NCI-H2107 treated with DMSO at 0.1 percent for 48 hours (cell line): ENCODE results near the gene TBC1D8B.
A peak's percentile ranks its signal among the peaks of the same experiment; 100 is the strongest.
"Not testable (repeated sequence)": the region's sequence is repeated elsewhere in the genome, so short reads cannot be mapped to it uniquely, and the experiment has no call there.

Experiments
- DNase-seq: peaks from one replicate; lab custom pipeline; 2025; ENCODE audit not compliant: unreplicated experiment; lab: John Stamatoyannopoulos, UW

The TBC1D8B gene

DNA sequence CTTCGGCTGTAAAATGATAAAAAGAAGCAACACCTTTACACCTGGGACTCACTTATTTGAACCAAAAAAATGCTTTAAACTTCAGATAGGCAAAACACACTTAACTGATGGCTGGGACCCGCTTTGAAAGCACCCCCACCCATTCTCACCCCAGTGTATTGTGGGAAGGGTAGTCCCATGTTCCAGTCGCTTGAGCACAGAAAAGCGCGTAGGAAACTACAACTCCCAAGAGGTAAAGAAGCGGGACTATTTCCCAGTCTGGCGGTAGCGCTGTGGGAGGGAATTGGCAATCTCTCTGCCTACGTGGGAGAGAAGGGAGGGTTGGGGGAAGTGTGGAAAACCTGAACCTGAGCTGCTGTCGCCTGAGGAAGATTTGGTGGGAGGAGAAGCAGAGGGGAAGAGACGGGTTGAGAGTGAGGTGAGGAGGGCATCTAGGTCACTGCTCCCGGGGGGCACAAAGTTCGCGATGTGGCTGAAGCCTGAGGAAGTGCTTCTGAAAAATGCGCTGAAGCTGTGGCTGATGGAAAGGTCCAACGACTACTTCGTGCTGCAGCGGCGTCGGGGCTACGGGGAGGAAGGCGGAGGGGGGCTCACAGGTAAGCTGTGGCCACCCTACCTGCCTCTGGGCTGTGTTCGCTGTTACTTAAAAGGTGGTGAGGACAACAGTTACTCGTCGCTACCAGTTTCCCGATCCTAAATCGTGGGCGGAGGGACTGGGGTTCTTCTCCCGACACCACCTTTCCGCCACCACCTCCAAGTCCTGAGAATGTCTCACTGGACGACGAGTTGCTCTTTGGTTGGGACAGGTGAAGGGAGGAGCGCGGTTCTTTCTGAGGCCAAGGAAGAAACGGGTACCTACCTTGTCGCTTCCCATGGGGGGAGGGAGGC, at the start of gene TBC1D8B:
TBC1D8B (plus strand) TSS at position 286 of the 888 bp plus-strand sequence; CDS start at position 467, 181 bp downstream.
- peak; percentile 35 for DNase-seq

GRCh38 chrX:106769288-106769687, 33.2 kb upstream of the TBC1D8B start:
- not testable (repeated sequence) for DNase-seq

- no peak for DNase-seq
These were observed 27.5 kb upstream of the TBC1D8B start for GRCh38 chrX:106774981-106775380.

GRCh38 chrX:106780264-106780663, 22.2 kb upstream of the TBC1D8B start:
- no peak for DNase-seq

DNA sequence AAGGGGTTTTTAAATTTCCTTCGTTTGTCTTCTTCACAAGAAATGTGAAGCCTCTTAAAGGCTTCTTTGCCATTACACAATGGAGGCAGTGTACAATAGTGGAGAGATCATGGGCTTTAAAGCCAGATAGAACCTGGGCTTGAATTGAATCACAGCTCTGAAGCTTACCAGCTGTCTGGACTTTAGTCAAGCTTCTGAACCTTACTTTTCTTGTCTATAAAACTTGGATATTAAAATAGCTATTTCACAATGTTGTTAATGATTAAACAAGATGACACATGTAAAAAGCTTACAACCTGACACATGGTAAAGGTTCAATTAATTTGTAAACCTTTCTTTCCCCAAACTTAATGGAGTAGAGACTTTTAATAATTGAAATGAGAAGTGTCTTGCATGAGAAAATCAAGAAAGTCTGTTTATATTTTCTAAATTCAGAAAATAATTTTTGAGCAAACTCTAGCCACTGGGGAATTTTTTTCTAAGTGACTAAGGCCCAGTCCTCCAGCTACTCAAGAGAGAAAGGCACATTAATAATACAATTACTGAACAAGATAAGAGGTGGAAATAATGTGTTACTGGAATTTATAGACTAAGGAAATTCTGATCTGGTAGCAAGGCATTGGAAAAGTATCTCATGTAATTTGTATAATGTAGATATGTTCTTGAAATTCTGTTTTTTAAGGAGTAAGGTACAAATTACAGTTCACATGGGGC, 21.7 kb upstream of the TBC1D8B start:
- no peak for DNase-seq

- no peak for DNase-seq
These were observed 18.8 kb upstream of the TBC1D8B start for GRCh38 chrX:106783716-106784115.

GRCh38 chrX:106791495-106791894, 11.0 kb upstream of the TBC1D8B start:
- DNase-seq: no peak

DNA sequence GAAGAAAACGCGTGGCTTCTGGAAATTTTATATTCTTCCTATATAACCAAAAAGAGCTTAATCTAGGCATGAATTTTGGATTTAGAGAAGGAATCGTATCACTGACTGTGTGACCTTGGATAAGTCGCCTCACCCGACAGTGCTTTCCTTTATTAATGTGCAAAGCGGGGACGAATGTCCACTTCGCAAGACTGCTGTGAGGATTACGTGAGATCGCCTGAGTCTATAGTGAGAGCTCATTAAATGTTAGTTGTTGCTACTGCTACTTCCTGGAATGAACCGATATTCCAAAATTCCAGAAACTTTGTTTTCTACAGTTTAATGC, 448 bp upstream of the TBC1D8B start:
- DNase-seq: no peak

GRCh38 chrX:106811131-106811910, 8.8 kb downstream of the TBC1D8B start:
- no peak for DNase-seq

- DNase-seq: not testable (repeated sequence)
These were observed 10.5 kb downstream of the TBC1D8B start for GRCh38 chrX:106812930-106813329.

DNA sequence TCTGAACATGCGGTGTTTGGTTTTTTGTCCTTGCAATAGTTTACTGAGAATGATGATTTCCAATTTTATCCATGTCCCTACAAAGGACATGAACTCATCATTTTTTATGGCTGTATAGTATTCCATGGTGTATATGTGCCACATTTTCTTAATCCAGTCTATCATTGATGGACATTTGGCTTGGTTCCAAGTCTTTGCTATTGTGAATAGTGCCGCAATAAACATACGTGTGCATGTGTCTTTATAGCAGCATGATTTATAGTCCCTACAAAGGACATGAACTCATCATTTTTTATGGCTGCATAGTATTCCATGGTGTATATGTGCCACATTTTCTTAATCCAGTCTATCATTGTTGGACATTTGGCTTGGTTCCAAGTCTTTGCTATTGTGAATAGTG, 11.6 kb downstream of the TBC1D8B start:
- not testable (repeated sequence) for DNase-seq

DNA sequence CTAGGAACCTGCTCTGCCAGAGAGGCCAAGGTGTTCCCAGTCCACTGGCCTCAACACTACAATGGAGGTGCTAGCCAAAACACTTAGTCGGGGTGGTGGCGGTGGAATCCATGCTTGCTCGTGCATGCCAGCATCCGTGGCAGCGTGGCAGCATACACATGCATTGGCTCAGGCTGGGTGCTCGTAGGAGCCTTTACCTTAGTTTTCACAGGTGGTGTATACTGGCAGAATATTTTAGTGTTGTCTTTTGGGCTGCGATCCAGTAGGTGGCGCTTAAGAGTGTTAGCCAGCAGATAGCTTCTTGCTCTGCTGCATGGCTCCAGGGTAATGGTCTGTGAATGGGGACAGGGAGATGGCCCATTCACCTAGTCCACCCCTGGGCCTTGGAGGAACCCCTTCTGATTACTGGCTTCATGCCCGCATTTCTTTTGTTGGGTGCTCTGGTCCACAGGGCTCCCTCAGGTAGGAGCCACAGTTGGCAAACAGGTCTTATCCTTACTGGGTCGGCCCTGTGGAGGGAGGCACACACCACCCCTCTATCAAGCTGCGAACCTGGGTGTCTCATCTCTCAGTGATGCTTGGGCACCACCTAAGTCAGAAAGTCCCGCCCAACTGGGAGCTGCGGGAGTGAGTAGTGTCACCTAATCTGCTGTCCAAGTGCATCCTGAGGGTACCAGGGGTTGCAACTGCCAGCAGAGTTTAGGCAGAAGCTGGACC, 60.7 kb downstream of the TBC1D8B start:
- DNase-seq: peak; percentile 4

DNA sequence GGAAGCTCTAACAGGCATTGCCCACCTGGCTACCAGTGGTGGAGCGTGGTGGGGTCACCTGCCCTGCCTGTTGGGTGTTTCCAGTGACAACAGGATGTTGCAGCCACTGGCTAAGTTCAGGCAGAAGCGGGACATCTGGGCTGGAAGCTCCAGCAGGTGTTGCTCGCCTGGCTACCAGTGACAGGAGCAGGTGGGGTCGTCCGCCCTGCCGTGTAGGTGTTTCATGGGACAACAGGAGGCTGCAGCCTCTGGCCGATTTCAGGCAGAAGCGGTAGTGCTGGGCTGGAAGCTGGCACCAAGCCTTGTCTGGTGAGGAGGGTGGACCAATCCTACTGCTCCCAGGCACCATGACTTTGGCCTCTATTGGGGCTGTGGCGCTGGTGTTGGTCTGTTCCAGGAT, 61.2 kb downstream of the TBC1D8B start:
- no peak for DNase-seq

DNA sequence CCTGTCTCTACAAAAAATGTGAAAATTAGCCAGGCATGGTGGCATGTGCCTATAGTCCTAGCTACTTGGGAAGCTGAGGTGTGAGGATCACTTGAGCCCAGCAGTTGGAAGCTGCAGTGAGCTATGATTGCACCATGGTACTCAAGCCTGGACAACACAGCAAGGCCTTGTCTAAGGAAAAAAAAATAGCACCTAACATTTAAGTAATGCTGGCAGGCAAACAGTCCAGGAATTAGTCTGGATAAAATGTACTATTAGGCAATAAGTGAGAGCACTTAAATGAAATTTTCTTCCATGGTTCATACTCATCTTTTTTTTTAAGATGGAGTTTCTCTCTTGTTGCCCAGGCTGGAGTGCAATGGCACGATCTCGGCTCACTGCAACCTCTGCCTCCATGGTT, 70.3 kb downstream of the TBC1D8B start:
- DNase-seq: not testable (repeated sequence)

DNA sequence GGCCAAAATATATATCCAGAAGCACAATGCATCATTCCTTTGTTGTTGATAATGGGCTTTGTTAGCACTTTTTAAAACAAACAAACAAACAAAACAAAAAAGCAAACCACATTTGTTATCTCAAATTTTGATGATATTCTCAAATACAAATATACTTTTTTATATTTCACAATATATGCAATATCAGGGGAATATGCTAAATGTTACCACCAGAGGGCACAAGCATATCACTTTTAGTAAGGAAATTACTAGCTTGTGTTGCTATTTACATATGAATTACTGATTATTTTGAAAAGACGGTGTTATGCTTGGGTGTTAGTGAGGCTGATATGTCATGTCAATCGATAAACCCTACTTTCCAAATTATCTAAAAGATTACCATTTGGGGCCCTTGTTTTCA, 71.6 kb downstream of the TBC1D8B start:
- peak; percentile 7 for DNase-seq

- DNase-seq: no peak
These were observed 72.7 kb downstream of the TBC1D8B start for GRCh38 chrX:106875151-106875550.

GRCh38 chrX:106889468-106889867, 87.0 kb downstream of the TBC1D8B start:
- DNase-seq: no peak

DNA sequence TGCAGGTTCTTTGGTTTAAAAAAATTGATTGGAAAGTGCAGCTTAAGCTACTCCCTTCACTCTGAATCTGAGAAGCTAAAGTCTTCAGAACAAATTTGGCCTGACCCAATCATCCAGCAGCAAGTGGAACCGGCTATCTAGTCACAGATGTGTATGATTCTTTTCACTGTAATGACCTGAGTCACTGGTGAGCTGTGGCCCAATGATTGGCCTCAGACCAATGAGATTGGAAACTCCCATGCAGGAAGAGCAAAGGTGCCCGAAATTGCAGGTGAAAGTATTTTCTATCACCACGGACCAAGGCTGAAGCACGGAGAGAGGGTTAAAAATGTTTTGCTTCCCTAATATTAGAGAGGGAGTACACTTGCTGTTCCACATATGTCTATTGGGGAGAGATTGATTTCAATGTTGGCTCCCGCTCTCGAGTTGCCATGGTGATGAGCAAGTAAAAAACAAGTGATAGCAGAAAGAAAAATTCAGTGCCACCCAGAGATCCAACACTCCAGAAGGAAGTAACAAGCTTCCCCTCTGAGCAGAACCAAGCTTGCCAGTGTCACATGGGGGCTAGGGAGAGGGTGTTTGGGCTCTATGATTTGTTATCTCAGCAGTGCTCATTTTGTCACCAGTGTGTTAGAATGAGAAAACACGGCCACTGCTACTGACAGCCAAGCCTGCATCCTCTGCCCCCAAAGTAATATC, 89.4 kb downstream of the TBC1D8B start:
- no peak for DNase-seq

- peak; percentile 38 for DNase-seq
These were observed 92.0 kb downstream of the TBC1D8B start for GRCh38 chrX:106894392-106894909.

DNA sequence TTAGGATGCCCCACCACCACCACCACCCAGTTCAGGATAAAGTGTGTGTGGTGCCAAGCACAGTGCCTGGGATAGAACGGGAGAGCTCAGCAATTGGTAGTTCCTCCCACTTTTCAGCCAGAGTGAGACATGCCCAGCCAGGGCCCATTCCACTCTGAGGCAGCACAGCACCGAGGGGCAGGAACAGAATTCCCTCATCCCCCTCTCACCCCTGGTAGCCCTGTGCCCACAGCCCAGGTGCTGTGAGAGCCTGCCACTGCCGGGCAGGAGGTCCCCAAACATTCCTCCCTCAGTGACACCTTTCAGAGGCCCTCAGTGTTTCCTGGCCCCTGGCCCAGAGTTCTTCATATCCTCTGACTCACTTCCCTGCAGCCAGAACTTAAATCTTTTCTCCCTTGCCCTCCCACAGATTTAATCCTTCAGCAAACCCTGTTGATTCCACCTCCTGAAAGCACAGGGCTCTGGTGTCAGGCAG, 92.5 kb downstream of the TBC1D8B start:
- DNase-seq: no peak
